Activated T-helper 1 cell treated with anti-CD3 and anti-CD28 coated beads, Interleukin-12 subunit alpha, Interleukin-12 subunit beta, Interleukin-2, Interleukin-4 antibody, amounts not matched to agents 30 ng/mL and 10 ng/mL and 1 ng/mL, durations not matched to agents 14 hours and 24 hours and 36 hours (primary cell): ENCODE results near the gene GID8. TPM values are rescaled to one million over a fixed set of nuclear protein-coding genes. Genes with fewer than 3 reads are reported as not detected.
A peak's percentile ranks its signal among the peaks of the same experiment; 100 is the strongest.
"Not testable (repeated sequence)": the region's sequence is repeated elsewhere in the genome, so short reads cannot be mapped to it uniquely, and the experiment has no call there.

Experiments used
- DNase-seq: peaks from one replicate; pipeline ENCODE4 v3.0.0; 2021; ENCODE audit warnings: low spot score
- H3K27ac Mint-ChIP-seq: one replicate; pipeline ENCODE4 v1.8.0; 2021; ENCODE audit warnings: mild to moderate bottlenecking, mixed read lengths
- H3K27me3 Mint-ChIP-seq: one replicate; pipeline ENCODE4 v1.8.0; 2022; ENCODE audit warnings: mild to moderate bottlenecking, moderate library complexity, mixed read lengths; ENCODE audit not compliant: insufficient read depth
- H3K36me3 Mint-ChIP-seq: one replicate; pipeline ENCODE4 v1.8.0; 2021; ENCODE audit warnings: low read depth, mixed read lengths
- H3K4me1 Mint-ChIP-seq: one replicate; pipeline ENCODE4 v1.8.0; 2021; ENCODE audit warnings: low read depth, mixed read lengths
- H3K4me3 Mint-ChIP-seq: one replicate; pipeline ENCODE4 v1.8.0; 2021; ENCODE audit warnings: mild to moderate bottlenecking, moderate library complexity, mixed read lengths
- H3K9me3 Mint-ChIP-seq: one replicate; pipeline ENCODE4 v1.8.0; 2021; ENCODE audit warnings: mixed read lengths
- intact Hi-C: fragments of 100-400 bp; cut with micrococcal nuclease; formaldehyde crosslinking; loops from one replicate; pipeline ENCODE4 v1.15.1; 2024
- total RNA-seq: library from RNA; stranded (reverse); gene quantifications from 2 replicates; pipeline ENCODE4 v1.2.3, GENCODE V29; 2022

Gene GID8
- total RNA-seq, 1 donor from 2014 or later: 52.5 TPM

DNA sequence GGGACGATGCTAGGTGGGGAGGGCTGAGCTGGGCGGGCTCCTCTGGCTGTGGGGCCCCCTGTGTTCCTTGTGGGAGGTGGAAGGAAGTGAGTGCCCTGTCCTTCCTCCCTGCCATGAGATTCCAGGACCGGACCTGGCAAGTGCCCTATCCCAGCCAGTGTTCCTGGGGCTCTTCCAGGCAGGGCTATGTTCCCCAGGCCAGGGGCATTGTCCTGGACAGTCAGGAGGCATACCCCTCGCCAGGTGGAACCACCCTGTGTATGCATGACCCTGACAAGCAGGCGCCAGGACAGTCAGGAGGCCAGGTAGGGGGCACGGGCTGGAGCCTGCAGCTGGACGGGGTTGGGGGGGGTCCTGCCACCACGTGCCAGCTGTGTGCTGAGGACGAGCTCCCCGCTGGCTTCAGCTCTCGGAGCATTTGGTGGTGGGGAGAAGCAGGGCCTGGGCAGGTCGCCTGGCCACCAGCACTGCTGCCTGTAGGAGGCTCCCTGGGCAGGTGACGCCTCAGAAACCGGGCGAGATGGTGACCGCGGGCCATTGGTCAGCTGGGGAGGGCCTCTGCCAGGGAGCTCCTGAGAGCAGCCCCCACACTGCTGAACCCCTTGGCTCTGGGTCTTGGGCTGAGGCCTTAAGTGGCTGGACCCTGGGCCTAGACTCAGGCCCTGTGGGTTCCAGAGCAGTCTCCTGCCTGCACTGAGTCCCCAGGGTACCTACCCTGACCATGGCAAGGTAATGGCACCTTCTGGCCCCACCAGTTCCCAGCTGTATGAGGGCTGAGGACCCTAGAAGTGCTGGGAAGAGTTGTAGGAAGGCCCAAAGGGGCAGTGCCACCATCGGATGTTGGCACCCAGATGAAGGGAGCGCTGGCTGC is 15.3 kb downstream of the GID8 start:
- Mint-ChIP-seq H3K4me1 (peaks cover 15% of the 10 kb centered on the region), H3K36me3 (peaks cover 21% of the 10 kb centered on the region), H3K9me3 (no peaks in the 10 kb centered on the region), H3K27me3 (no peaks in the 10 kb centered on the region), H3K27ac (peak overlapping the region; percentile 84), H3K4me3 (peak overlapping the region; percentile 72)
- no peak for DNase-seq
- intact Hi-C loops: no loop called here

DNA sequence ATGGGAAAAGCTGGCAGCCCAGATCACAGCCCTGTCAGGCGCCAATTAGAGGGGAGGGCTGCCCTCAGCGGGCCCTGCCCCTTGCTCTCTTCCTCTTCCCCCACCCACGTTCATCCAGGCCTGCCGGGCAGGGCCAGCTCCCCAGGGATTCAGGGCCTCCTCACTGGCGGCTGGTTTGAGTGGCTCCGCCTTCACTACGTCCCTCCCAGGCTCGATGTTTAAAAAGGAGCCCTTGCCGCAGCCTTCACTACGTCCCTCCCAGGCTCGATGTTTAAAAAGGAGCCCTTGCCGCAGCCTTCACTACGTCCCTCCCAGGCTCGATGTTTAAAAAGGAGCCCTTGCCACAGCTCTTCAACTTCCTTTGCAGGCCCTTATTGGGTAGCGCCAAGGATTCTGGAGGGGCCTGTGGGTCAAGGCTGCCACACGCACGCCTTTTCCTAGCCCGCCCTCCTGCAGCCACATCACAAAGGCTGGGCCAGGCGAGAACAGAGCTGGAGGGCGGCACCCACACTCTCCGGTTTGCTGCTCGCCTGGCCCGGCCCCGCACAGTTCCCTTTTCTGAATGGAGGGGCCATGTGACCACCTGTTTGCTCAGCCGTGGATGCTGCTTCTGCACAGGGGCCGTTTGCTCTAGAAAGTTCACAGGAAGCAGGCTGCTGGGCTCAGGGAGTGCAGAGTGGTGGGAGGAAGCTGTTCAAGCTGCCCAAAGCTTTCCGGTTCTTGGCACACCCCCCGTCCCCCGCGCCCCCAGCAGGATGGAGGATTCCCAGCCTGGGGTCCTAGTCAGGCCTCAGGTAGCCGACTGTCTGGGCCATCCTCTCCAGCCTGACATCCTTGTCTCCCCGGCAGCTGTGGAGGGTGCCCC is 16.1 kb downstream of the GID8 start:
- Mint-ChIP-seq H3K4me1 (peaks cover 15% of the 10 kb centered on the region), H3K27ac (peak overlapping the region; percentile 84), H3K4me3 (peak overlapping the region; percentile 72), H3K36me3 (peaks cover 14% of the 10 kb centered on the region), H3K27me3 (no peaks in the 10 kb centered on the region), H3K9me3 (no peaks in the 10 kb centered on the region)
- intact Hi-C loops: loop anchor here (1.0 kb wide), 1 partner anchor 16 kb away; the partner anchor contains the start of gene GID8
- DNase-seq: peak; percentile 59

DNA sequence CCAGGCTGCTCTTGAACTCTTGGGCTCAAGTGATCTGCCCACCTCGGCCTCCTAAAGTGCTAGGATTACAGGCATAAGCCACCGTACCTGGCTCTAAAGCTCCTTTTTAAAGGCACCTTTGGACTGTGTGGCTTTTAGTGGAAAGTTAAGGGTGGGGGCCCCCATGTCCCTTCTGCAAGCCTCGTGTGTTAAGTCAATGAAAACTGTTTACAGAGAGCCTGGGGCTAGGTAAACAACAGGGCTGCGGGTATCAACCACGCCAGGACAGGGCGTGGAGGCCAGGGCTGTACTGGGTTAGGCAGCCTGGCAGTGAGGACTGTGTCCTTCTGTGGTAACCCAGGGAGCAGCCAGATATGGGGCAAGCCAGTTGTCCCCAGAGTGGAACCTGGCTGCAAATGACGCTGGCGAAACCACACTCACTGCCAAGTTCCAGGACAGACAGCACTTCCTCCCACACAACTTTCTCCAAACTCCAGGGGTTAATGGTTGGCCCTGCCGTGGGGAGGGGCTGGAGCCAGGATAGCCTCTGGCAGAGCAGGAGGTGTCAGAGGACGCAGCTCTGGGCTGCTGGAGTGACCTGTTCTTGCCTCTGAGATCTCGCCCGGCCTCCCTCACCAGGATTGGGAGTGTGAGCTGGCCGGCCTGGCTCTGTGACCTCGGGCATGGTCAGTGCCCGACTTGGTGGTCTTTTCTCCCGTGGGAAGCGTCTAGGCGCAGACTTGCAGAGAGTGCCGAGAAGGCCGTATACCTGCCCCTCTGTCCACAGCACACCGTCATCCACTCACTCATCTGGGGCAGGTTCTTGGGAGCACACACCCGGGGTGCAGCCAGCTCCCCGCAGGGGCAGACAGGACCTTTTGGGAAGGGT is 17.8 kb downstream of the GID8 start:
- H3K4me1 Mint-ChIP-seq: peaks cover 15% of the 10 kb centered on the region
- H3K9me3 Mint-ChIP-seq: no peaks in the 10 kb centered on the region
- H3K4me3 Mint-ChIP-seq: no peak overlapping the region
- no peak for DNase-seq
- no peak overlapping the region for H3K27ac Mint-ChIP-seq
- intact Hi-C loops: no loop called here
- H3K36me3 Mint-ChIP-seq: peaks cover 2% of the 10 kb centered on the region
- H3K27me3 Mint-ChIP-seq: no peaks in the 10 kb centered on the region

DNA sequence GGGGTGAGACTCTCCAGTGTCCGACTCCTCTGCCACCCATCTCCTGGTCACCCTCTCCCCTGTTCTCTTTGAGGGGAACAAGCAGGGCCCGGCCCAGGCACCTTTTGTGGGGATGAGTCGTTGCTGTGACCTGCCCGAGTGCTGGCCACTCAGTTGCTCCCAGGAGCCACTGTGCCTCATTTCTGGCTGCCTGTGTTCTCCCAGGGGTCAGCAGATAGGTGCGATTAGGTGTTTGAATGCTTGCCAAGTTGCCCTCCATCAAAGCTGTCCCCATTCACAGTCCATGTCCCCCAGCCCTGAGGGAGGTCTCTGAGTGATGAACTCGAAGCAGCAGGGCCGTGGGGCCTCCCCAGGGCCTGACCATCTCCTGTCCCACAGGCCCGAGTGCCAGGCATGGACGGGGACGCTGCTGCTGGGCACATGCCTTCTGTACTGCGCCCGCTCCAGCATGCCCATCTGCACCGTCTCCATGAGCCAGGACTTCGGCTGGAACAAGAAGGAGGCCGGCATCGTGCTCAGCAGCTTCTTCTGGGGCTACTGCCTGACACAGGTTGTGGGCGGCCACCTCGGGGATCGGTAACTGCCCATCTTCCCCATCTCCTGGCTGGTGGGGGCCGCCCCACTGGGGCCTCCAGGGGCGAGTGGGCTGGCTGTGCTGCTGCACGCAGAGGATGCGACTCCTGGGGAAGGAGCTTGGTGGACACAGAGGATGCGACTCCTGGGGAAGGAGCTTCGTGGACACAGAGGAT is 18.6 kb downstream of the GID8 start:
- Mint-ChIP-seq H3K4me1 (peaks cover 10% of the 10 kb centered on the region), H3K9me3 (no peaks in the 10 kb centered on the region), H3K4me3 (no peak overlapping the region), H3K36me3 (no peaks in the 10 kb centered on the region), H3K27ac (no peak overlapping the region), H3K27me3 (no peaks in the 10 kb centered on the region)
- intact Hi-C loops: no loop called here
- DNase-seq: no peak

DNA sequence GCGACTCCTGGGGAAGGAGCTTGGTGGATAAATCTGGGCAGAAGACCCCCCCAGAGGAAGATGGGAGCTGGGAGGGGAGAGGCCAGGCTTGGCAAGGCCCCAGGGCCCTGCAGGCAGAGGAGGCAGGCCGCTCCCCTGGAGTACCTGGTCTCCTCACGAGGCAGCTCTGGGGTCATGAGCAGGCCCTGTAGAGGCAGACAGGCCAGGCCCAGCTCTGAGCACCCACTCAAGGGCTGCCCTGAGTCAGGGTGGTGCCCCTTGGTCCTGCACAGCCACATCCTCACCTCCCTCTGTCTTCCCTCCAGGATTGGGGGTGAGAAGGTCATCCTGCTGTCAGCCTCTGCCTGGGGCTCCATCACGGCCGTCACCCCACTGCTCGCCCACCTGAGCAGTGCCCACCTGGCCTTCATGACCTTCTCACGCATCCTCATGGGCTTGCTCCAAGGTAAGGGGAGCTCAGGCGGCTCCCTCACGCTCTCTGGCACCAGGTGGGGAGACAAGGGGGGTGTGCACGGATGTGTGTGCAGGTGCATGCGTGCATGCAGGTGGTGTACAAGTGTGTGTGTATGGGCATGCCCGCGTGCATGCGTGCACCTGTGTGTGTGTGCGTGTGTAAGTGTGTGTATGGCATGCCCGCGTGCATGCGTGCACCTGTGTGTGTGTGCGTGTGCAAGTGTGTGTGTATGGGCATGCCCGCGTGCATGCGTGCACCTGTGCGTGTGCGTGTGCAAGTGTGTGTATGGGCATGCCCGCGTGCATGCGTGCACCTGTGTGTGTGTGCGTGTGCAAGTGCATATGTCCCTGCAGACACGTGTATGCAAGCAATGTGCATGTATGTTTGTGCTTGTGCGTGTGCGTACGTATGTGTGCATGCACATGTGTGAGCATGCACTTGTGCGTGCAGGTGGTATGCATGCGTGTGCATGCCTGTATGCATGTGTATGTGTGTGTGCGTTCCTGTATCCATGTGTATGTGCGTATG is 19.5 kb downstream of the GID8 start:
- Mint-ChIP-seq H3K27me3 (no peaks in the 10 kb centered on the region), H3K9me3 (no peaks in the 10 kb centered on the region), H3K4me3 (no peak overlapping the region), H3K36me3 (no peaks in the 10 kb centered on the region), H3K4me1 (peaks cover 10% of the 10 kb centered on the region), H3K27ac (no peak overlapping the region)
- intact Hi-C loops: no loop called here
- no peak for DNase-seq

DNA sequence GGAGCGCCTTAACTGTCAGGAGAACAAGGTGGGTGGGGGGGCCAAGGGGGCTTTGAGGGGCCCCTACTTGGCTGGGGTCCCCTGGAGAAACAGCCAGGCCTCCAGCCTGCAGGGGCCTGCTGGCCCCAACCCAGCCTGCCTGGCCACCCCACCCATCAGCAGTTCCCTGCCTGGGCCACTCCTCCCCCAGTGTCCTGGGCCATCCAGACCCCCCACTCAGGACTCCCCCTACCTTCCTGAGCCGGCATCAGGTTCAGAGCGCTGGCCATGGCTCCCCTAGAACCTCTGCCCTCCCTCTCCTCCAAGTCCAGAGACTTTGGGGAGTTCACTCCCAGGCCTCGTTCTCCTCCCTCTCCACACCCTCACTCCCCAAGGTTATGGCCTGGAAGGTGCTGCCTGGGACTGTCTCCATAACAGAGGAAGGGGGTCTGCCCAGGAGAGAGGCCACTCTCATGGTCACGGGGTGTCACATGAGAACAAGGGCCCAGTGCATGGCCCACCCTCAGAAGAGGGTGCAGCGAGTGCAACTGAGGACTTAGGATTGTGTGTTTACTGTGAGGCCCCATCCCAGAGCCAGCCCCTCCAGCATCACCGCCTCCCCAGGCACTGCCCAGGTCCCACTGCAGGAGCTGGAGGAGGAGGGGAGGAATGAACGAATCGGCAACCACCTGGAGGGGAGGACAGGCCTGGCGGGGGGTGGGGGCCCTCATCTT is 20.6 kb downstream of the GID8 start:
- Mint-ChIP-seq H3K4me3 (no peak overlapping the region), H3K4me1 (peaks cover 10% of the 10 kb centered on the region), H3K9me3 (no peaks in the 10 kb centered on the region), H3K27me3 (no peaks in the 10 kb centered on the region), H3K27ac (no peak overlapping the region), H3K36me3 (no peaks in the 10 kb centered on the region)
- no peak for DNase-seq
- intact Hi-C loops: no loop called here

DNA sequence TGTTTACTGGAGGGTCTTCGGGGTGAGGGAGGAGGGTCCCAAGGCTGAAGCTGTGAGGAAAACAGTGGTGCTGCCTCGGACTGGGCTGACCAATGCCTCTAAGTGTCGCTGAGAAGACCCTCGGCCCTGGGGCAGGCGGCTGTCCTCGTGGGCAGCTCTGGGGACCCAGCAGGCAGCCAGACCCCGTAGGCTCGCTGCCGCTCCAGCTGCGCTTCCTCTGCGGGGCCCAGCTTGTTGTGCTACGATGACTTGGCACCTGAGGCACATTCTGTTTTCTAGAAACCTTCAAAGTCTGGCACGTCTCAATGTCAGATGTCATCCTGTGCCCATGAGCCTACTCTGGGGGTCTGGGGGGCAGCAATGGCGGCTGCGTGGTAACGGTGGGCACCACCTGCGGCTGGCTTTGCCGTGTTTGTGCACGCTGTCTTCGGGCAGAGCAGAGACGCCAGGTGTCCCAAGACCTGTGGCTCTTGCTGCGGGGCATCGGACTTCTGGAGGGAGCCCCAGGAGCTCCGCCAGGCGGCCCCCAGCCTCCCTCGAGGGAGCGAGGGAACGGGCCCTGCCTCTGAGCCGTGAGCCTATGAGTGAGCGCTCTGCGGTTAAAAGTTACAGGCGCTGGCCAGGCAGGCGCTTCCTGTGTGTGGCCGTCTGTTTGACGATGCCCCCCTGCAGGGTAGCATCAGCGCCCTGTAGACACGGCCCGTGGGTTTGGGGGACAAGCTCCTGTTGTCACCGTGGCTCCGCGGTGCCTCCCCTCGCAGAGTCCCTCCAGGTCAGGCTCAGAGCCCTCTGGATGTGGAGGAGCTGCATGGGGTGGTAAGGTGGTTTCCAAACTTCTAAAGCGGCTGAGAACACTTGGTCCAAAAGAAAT is 21.4 kb downstream of the GID8 start:
- Mint-ChIP-seq H3K4me3 (no peak overlapping the region), H3K27ac (no peak overlapping the region), H3K9me3 (no peaks in the 10 kb centered on the region), H3K36me3 (no peaks in the 10 kb centered on the region), H3K27me3 (no peaks in the 10 kb centered on the region), H3K4me1 (peaks cover 2% of the 10 kb centered on the region)
- intact Hi-C loops: no loop called here
- DNase-seq: no peak

DNA sequence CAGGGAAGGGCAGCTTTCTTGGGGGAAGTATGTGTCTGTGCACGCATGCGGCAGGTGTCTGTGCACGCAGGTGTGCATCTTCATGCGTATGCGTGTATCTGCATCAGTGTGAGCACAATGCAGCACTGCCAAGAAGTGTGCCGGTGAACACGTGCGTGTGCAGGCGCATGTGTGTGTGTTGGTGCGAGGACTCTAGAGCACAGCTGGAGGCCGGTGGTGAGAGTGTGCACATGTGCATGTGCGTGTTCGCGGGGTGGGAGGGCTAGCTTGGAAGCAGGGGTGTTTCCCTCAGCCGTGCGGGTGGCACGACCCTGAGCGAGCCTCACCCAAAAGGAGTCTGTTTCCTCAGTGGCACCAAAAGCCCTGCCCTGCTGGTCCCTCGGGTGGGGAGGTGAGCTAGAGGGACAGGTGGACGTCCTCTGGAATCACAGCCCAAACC is 22.1 kb downstream of the GID8 start:
- Mint-ChIP-seq H3K27ac (no peak overlapping the region), H3K4me1 (no peaks in the 10 kb centered on the region), H3K36me3 (no peaks in the 10 kb centered on the region), H3K4me3 (no peak overlapping the region), H3K27me3 (no peaks in the 10 kb centered on the region), H3K9me3 (no peaks in the 10 kb centered on the region)
- intact Hi-C loops: no loop called here
- no peak for DNase-seq

DNA sequence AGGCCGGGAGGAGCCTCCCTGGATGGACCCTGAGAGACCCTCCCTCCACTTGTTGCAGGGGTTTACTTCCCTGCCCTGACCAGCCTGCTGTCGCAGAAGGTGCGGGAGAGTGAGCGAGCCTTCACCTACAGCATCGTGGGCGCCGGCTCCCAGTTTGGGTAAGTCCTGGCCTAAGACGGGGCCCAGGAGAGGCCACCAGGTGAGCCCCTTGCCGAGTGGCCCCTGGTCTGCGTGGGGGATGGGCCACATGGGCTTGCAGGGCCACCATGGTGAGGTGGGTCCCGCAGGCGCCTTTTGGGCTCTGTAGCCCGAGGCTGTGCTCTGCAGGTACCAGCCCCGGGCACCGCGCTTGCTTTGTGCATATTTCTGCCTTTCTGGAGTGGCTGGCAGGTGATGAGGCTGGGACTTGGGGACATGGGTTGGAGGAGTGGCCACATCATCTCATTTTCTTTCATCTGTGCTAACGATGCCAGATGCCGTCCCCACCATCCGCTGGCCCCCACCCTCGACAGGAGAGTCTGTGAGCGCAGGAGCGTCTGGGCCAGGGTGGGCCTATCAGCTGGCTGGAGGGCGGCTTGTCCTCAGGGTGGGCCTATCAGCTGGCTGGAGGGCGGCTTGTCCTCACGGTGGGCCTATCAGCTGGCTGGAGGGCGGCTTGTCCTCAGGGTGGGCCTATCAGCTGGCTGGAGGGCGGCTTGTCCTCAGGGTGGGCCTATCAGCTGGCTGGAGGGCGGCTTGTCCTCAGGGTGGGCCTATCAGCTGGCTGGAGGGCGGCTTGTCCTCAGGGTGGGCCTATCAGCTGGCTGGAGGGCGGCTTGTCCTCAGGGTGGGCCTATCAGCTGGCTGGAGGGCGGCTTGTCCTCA is 22.7 kb downstream of the GID8 start:
- H3K4me3 Mint-ChIP-seq, DNase-seq, H3K9me3 Mint-ChIP-seq, H3K36me3 Mint-ChIP-seq, H3K27ac Mint-ChIP-seq, H3K4me1 Mint-ChIP-seq, intact Hi-C loops, H3K27me3 Mint-ChIP-seq: not testable (repeated sequence)
